Panc1 (cell line): ENCODE data around the gene CPZ.

Source experiments
- CTCF ChIP-seq: fragments of 450-650 bp; IDR thresholded peaks from 2 replicates; pipeline ENCODE4 v1.5.1; 2017; ENCODE audit warnings: mild to moderate bottlenecking
- POLR2AphosphoS5 ChIP-seq: IDR thresholded peaks from 2 replicates; pipeline ENCODE4 v1.6.1; 2012; ENCODE audit warnings: mild to moderate bottlenecking, low read depth, low read length, moderate library complexity
- REST ChIP-seq, 2 experiments: IDR thresholded peaks; 2 replicates each; pipeline ENCODE4 v1.6.1; 2011 to 2012; ENCODE audit warnings: low read depth in 2 of 2, control low read depth in 1 of 2, low read length in 1 of 2, mild to moderate bottlenecking in 1 of 2, moderate library complexity in 1 of 2; ENCODE audit not compliant: insufficient read depth in 1 of 2
- SIN3A ChIP-seq: IDR thresholded peaks from 2 replicates; pipeline ENCODE4 v1.6.1; 2012; ENCODE audit warnings: low read depth, mild to moderate bottlenecking, low read length, moderate library complexity, borderline replicate concordance; ENCODE audit not compliant: insufficient read depth
- TCF7L2 ChIP-seq: IDR thresholded peaks from 2 replicates; pipeline ENCODE4 v1.6.1; 2011; ENCODE audit warnings: mild to moderate bottlenecking, low read depth, low read length, inconsistent platforms

GRCh38 chr4:8647094-8647570, 54.6 kb downstream of the CPZ start:
- no peak for TF ChIP-seq CTCF
- TF ChIP-seq POLR2AphosphoS5: no peak
- TF ChIP-seq SIN3A: no peak
- TF ChIP-seq REST (IDR thresholded peaks at IDR 0.05; ENCODE audit: insufficient read depth in 1 of 2, low read depth in 2 of 2, low read length in 1 of 2): no peak
- TF ChIP-seq TCF7L2: no peak
